WI38 (cell line): Measurements from ENCODE around the gene ZBTB46.

Experiments used
- H3K4me3 ChIP-seq: 2 replicates; pipeline ENCODE4 v1.5.1; 2011; ENCODE audit warnings: low read depth, mild to moderate bottlenecking, control low read depth, low read length
- TF ChIP-seq, protein P1 (sequence below): IDR thresholded peaks from 2 replicates; pipeline ENCODE4 v1.5.1; 2012; ENCODE audit warnings: low read depth, mild to moderate bottlenecking, control low read depth, low read length

ZBTB46 gene

GRCh38 chr20:63693733-63694583 lies 137.1 kb downstream of the ZBTB46 start:
- no peak overlapping the region for H3K4me3 ChIP-seq
- TF ChIP-seq, protein P1, sequence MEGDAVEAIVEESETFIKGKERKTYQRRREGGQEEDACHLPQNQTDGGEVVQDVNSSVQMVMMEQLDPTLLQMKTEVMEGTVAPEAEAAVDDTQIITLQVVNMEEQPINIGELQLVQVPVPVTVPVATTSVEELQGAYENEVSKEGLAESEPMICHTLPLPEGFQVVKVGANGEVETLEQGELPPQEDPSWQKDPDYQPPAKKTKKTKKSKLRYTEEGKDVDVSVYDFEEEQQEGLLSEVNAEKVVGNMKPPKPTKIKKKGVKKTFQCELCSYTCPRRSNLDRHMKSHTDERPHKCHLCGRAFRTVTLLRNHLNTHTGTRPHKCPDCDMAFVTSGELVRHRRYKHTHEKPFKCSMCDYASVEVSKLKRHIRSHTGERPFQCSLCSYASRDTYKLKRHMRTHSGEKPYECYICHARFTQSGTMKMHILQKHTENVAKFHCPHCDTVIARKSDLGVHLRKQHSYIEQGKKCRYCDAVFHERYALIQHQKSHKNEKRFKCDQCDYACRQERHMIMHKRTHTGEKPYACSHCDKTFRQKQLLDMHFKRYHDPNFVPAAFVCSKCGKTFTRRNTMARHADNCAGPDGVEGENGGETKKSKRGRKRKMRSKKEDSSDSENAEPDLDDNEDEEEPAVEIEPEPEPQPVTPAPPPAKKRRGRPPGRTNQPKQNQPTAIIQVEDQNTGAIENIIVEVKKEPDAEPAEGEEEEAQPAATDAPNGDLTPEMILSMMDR = no peak
